GM19452 (cell line): ENCODE measurements around the gene ZBTB43.

Source experiments
- ATAC-seq: cut with Tn5 transposase; IDR thresholded peaks from one replicate; pipeline ENCODE4 v1.9.1; 2021; ENCODE audit not compliant: unreplicated experiment

The ZBTB43 gene

DNA sequence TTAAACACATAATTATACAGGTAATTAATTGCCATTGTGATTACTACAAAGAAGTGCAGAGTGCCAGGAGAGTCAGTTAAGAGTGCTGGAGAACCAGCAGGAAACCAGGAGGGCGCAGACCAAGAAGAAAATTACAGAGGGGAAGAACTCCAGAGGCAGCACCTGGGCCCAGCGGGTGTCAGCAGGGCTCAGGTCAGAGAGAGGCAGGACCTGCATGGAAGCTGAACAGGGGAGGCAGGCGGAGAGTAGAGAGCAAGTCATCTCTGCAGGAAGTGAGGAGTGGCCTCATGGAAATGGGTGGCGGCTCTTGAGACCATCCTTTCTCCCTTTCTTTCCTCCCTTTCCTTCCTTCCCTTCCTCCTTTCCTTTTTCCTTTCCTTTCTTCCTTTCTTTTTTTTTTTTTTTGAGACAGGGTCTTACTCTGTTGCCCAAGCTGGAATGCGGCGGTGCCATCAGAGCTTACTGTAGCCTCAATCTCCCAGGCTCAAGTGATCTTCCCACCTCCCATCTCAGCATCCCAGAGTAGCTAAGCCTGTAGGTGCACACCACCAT lies 51.6 kb downstream of the ZBTB43 start:
- ATAC-seq, result no peak

DNA sequence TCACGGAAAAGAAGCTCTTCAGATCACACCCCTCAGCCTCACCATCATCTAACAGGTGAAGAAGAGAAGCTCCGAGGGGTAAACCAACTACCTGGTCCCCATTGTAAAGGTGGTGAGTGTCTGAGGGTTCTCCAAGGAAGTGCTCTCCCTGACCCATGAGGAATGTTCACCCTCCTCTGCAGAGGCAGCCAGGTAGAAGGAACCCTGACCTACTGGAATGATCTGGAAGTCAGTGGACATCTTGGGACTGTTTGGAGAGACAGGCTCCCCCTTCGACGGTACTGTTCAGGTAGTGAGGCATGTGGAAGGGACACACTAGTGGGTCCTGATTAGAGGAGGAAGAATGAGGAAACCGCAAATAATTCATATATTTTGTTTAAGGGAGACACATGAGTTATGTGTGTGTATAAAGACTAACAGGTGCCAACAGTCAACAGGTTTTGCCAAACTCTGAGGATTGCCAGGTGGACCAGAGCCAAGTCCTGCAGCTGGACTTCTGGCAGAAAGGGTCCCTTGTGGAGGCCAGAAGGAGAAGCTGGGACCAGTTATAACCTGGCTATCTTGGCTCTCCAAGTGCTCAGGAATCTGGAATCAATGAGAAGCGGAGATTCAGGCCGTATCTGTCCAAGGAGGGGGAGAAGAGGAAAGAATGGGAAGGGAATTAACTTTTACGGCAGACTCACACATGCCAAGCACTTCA lies 52.6 kb downstream of the ZBTB43 start:
- no peak for ATAC-seq

DNA sequence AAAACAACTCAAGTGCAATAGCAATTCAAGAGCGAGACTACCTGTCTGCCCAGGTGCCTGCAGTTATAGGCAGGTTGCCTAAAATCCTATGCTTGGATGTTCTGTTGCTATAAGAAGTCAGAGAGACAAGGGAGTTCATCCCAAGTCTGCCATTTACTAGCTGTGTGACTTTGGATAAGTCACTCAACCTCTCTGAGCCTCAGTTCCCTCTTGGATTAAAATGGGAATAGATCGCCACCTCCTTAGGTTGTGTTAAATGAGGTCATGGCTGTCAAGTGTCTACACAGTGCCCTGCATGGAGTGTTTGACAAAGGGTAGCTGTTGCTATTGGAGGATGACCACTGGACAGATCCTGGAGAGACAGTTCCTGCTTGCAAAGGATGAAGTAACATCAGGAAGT lies 54.3 kb downstream of the ZBTB43 start:
- ATAC-seq, result no peak

DNA sequence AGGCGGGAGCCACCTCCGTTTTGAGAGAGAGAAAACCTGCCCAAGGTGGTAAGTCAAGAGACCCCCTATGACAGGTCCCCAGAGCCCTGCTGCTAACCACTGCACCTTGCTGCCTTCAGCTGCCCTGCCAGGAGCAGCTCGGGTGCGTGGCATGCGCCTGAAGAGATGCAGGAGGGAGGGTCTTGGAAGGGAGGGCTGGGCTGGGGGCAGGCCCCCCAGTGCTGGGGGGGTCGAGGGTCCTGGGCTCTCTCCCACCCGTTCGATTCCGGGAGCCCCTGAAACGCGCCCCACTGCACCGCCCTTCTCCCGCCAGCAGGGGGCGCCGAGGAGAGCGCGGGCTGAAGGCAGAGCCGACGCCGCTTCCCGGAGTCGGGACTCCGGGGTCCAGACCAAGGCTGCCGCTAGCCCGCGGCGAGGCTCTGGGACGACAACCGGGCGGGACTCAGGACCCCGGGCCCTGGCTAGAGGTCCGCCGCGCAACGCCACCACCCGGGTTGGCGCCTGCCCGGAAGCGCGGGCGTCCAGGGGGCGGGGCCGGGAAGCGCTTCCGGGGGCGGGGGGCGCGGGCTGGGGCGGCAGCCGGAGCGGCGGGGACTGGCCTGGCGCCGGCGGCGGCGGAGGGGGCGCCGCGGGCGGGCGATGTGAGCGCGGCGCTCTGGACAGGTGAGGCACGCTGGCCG lies 55.4 kb downstream of the ZBTB43 start, which contains the start of gene ZBTB34:
Gene ZBTB34, plus strand, starts transcription at position 563 of the 680 bp plus-strand sequence. CDS start 18,761 bp downstream, outside the sequence.
- peak; percentile 70 for ATAC-seq

DNA sequence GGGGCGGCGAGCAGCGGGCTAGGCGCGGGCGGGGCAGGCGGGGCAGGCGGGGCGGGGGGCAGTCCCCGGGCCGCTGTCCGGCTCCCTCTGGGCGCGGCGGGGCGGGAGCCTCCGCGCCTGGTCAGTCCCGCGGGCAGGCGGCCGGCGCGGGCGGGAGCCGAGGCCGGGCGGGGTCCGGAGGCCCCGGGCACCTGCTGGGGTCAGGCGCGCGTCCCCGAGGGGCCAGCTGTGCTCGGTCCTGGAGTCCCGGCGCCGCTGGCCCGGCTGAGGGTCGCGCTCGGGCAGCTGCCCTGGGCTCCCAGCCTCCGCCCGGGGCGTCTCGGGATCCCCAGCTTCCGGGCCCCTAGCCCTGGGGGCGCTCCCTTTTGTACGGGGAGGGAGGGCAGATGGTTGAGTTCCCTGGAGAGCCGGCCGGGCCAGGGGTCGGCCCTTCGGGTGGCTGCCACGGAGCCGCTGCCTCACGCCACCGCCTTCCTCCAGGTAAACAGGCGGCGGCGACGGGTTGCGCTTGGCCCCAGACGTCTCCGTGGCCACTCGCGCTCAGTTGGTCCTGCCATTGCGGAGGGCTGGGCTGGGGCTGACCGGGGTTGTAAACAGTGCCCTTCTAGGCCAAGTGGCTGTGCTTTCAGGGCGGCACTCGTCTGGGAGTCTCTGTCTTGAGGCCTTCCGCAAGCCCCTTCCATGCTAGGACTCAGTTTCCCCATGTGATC lies 56.1 kb downstream of the ZBTB43 start:
- peak; percentile 25 for ATAC-seq

DNA sequence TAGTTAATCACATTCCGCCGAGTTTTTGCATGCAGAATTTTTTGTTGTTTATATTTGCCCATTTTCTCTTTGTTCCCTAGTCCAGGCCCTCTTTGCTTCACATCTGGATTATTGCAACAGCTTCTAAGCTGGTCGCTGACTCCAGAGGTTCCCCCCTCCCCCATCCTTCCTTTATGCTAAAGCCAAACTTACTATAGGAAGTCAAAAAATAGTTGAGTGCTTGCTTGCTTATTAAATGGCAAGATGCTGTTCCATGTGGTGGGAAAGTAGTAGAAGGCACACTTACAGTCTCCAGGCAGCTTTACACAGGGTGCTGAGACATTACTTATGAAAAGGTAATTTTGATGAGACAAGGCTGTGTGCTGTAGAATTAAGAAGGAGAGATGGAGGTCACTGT lies 56.9 kb downstream of the ZBTB43 start:
- no peak for ATAC-seq

DNA sequence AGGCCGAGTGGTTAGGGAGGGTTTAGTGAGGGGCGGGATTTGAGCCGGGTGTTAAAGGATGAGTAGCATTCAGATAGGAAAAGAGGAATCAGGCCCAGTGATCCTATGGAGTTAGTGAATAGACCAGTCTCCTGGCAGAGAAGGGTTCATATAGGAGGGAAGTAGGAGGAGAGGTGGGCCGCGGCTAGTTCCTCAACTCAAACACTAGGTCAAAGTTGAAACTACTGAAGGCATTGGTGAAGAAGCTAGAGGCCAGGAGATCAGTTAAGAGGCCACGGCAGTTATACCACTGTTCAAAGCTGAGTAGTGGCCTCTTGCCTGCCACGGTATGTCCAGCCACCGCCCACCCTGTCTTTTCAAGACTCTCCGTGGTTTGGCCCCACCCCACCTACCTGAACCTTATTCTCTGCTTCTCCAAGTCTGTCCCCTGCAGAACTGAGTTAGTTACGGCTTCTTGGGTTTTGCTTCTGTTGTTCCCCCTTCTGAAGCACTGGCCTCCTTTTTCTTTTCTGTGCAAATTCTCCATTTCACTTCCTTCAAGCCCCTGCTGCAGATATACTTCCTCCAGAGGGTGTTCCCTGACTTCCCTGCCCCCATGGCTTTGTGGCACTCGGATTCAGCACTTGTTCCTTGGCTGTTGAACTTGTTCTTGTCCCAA lies 57.4 kb downstream of the ZBTB43 start:
- no peak for ATAC-seq

DNA sequence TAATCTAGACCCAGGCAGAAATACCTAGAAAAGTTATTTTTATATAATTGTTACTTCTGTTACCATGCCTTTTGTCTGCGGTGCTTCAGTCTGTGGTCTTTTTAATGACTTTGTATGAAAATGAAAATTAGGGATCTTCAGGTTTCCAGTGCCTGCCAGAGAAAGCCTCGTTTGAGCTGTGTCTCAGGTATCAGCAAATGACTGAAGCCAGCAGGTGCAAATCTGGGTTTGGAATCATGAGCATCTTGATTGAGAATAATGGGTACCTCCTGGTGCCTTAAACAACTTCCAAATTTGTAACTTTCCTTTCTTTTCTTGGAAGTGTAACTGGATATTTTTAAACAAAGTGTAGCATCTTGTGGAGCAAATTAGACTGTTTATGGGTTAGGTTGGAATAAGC lies 59.9 kb downstream of the ZBTB43 start:
- ATAC-seq, result no peak

DNA sequence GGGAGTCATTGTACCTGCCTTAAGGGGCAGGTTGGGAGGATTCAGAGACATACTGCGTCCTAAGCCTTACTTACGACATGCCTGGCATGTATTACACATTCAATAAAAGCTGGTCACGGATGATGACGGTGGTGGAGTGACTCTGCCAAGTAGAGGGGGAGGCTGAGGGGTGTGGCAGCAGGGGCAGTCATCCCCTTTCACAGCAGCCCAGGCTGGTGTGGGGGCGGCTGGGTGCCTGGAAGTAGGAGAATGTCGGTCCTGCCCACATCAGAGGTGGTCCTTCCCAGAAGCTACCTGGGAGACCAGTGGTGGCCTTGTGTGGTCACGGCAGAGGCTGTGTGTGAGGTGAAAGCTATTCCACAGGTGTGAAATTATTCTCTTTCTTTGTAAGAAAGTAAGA lies 64.5 kb downstream of the ZBTB43 start:
- no peak for ATAC-seq

DNA sequence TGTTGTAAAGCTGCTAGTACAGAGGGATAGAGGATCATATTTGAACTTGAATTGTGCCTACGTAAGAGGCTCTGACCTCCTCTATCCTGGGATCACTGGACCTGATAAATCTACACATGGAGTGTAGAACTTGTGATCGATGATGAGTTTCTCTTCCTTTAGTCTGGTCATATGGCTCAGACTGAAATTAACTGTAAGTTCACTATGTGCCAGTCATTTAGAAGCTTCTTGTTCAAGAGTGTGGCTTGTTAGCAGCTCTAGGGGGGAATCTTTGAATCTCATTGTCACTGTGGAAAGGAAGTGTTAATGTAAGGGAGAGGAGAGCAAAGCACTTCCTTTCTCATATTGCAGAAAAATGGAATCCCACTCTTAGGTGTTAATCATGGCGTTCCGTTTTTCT lies 67.7 kb downstream of the ZBTB43 start:
- no peak for ATAC-seq

DNA sequence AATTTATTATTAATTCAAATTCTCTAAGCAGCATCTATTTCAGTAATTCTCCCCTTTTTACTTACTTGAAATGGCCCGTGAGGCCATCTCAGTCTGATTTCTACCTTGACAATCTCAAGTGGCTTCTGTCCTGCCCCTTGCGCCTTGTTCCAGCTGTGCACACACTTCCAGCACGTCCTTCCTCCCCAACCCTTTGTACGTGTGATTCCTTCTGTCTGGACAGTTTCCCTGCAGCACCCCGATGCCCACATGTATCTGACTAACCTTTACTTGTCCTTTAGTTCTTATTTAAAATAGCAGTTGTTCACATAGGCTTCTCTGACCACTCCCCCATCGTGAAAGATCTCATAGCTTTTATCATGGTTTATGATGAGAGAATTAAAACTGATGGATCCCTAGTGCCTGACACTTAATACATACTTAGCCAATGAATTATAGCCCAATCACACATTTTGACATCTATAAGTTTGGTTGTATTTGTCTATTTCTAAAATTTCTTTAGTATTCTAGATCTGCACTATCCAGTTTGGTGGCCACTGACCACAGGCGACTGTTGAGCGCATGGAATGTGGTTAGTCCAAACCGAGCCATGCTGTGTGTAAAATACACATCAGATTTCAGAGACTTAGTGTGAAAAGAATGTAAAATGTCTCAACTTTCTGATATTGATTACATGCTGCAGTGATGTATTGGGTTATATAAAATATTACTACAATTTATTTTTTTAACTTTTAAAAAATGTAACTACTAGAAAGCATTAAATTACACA lies 69.9 kb downstream of the ZBTB43 start:
- no peak for ATAC-seq

DNA sequence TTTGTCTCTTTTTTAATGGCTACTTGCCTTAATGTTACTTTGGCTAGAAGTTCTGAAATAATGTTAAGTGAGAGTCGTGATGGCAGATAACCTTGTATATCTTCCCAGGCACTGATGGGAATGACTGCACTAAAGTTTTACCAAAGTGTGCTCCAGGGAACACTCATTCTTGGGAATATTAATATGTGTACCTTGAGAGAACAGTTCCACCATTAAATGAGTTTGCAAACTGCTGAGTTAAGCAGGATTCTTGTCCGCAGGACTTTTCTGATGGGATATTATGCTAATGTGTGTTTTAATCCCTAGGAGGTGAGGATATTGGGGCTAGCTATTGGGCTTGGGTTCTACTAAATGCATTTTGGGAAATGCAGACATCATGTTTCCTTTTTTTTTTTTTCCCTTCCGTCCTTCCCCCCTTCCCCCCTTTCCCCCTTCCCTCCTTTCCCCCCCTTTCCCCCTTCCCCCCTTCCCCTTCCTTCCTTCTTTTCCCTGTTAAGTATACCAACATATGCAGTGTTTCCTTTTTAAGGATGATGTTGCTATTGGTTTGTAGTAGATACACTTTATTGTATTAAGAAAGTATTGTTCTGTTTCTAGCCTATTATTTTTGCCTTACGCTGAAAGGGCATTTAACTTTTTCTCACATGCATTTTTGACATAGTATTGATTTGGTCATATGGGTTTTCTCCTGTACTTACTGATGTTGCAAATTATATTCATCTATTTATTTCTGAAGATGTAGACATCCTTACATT lies 71.1 kb downstream of the ZBTB43 start:
- no peak for ATAC-seq

DNA sequence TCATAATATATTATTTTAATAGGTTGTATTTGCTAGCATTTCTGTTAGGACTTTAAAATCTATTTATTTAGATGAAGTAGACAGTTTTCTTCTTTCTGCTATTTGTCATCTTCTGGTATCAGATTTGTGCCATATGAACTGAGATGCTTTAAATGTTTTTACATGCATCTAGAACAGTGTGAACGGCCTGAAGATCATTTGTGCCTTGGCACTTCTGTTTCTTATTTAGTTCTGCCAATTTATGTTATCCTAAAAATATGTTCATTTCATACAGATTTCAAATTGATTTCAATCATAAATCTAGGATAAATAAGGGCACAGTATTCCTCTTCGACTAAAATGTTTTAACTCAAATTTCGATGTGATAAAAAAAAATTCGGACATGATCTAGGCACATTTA lies 71.7 kb downstream of the ZBTB43 start:
- no peak for ATAC-seq

DNA sequence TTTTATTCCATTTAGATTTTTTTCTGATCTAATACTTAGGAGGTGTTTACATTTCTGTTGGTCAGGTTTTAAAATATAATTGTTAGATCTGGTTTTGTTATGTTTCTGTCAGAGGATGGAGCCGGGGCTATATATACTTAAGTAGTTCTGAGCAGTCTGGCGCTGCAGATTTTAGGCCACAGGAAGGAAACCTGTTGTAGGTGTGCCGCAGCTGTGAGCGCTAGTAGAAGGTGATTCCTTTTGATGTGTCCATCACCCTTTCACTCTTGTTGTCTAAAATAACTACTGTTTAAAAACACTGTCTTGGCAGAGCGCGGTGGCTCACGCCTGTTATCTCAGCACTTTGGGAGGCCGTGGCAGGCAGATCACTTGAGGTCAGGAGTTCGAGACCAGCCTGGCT lies 72.6 kb downstream of the ZBTB43 start:
- no peak for ATAC-seq

DNA sequence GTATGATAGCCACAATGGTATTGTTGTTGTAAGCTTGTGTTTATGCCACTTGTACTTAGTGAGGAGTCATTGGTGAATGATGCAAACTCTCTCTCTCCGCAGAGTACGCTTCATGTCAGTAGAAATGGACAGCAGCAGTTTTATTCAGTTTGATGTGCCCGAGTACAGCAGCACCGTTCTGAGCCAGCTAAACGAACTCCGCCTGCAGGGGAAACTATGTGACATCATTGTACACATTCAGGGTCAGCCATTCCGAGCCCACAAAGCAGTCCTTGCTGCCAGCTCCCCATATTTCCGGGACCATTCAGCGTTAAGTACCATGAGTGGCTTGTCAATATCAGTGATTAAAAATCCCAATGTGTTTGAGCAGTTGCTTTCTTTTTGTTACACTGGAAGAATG lies 74.4 kb downstream of the ZBTB43 start:
- ATAC-seq, result no peak

DNA sequence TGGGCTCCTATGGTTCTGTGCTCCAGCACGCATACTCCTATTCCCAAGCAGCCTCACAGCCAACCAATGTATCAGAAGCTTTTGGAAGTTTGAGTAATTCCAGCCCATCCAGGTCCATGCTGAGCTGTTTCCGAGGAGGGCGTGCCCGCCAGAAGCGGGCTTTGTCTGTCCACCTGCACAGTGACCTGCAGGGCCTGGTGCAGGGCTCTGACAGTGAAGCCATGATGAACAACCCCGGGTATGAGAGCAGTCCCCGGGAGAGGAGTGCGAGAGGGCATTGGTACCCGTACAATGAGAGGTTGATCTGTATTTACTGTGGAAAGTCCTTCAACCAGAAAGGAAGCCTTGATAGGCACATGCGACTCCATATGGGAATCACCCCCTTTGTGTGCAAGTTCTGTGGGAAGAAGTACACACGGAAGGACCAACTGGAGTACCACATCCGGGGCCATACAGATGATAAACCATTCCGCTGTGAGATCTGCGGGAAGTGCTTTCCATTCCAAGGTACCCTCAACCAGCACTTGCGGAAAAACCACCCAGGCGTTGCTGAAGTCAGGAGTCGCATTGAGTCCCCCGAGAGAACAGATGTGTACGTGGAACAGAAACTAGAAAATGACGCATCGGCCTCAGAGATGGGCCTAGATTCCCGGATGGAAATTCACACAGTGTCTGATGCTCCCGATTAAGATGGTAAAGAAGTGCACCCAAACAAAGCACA lies 75.5 kb downstream of the ZBTB43 start:
- ATAC-seq, result no peak

DNA sequence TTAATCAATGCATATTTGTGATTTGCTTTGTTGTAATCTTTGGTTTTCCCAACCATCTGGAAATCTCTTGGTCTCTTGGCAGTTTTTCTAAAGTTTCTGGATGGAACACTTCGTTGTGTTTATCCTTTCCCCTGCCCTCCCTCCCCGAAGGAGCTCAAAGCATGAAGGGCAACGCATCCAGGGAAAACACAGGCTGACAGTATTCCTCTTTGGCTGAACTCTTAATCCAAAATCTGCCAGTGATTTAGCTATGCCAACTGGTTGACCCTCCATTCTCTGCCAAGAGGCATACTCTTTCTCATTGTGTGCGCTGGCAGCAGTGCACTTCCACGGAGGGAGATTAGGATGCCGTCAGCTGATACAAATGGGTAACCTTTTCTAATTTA lies 76.1 kb downstream of the ZBTB43 start:
- ATAC-seq, result no peak

DNA sequence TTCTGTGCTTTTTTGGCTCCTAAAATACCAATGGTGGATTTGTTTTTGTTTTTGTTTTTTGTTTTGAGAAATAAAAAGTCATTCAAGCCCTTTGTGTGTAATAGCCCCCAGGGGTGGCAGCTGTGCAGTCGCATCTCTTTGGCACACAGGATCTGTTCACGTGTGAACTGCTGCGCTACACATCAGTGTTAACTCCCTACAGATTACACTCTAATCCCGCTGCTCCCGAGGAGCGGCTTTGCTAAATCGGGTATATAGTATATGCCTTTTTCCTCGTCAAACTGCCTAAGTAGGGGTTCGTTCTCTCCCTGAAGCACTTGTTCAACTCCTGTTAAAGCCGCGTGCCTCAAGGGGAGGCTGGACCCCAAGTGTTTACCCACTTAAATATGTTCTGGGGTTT lies 77.9 kb downstream of the ZBTB43 start:
- no peak for ATAC-seq

DNA sequence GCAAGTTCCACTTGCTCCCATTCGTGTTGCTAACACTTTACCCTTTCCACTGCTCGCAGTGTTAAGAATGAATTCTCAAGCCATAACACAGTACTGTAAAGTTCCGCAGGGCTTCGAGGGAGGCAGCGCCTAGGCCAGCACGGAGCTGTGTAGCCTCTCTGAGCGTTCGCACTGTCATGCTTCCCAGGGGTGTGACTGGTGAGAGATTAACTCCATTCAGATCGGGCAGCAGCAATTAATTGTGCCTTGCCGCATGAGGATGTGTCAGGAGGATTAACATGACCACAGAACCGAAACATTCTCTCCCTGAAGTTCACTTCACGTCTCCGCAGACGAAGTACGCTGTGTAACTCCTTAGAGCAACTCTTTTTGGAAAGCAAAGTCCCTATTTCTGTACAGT lies 78.8 kb downstream of the ZBTB43 start:
- no peak for ATAC-seq
